ENCODE results near the gene DLG1.

DLG1 gene

DNA sequence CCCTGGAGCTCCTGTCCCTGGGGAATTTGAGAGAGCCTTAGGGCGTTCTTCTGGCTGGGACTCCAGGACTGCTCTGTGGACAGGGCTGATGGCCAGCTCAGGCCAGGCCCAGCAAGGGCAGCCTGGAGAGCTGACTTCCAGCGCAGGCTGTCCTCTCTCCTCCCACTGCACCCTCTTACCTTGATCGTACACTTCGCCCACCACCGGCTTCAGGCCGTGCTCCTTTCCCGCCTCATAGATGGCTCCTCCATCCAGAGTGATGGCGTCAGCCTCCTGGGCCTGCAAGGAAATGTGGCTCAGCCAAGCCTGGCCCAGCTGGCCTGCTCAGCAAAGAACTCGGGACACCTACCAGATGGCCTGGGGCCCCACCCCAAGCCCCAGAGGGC lies 271.9 kb downstream of the DLG1 start:
- no peak for DNase-seq

DNA sequence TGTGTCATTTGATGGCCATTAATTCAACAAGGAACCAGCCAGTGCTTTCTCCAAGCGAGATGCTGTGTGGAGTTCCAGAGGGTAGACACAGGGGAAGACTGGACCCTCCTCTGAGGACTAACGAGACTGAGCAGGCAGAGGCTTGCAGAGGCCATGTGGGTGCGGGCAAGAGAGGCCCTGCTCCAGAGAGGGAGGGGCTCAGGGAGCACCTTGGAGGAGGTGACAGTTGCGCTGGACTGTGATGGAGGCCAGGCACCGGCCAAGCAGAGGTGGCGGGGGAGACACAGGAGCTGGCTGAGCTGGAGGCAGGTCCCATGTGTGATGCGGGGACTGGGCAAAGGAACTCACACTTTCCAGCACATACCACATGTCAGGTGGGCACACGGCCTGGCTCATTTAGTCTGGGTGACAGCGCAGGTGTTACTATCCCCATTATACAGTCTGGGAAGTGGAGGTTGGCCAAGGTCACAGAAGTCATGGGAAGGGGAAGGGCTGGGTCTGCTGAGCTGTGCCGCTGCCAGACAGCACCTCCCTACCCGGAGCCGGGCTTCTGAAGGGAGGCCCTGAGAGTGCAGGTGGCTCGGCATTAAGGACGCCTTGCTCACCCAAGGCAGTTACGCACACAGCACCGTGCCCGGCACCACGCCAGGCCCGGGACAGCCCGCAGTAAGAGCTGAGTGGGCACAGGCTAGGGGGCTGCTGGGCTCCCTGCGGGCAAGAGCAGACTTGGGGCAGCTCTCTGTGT lies 272.5 kb downstream of the DLG1 start:
- DNase-seq: no peak

DNA sequence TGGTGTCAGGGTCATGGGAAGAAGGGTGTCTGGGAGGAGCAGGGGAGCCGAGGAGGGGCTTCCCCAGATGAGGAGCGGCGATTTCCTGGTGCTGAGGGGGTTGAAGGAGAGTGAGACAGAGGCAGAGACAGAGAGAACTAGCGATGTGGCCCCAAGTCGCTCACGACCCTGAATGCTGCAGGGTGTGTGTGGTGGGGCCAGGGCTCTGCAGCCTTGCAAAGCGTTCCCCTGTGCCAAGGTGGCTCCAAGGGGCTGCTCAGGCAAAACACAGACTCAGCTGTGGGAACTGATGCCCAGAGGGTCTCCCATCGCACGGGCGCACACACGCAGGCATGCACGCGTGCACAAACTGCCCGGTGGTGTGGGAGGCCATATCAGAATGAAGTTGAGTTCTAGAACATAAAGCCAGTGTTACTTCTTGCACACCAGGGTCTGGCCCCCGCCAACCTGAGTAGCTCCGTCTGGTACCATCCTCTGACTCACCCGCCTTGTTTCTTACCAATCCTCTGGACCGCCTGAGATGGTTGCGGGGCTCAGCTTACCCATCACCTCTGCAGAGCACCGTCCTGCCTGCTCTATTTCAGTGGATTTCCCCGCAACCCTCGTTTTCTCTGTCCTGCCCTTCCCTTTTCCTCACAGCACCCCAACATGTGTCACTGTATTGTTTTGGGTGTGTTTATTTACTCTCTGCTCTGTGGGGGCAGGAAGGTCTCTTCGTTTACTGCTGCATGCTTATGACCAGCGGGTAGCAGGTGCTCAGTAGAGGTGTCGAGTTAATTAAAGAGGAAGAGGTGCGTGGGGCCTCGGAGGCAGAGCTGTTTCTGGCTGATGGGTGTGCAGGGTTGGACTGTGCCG lies 273.3 kb downstream of the DLG1 start:
- no peak for DNase-seq

GRCh38 chr3:197023998-197024651 lies 274.3 kb downstream of the DLG1 start:
- DNase-seq: no peak

- no peak for DNase-seq
Measured at GRCh38 chr3:197023241-197023997, 275.0 kb downstream of the DLG1 start.

GRCh38 chr3:197022405-197023231 lies 275.8 kb downstream of the DLG1 start:
- DNase-seq: no peak

- DNase-seq: no peak
Measured at GRCh38 chr3:197021729-197022404, 276.5 kb downstream of the DLG1 start.

- no peak for DNase-seq
Measured at GRCh38 chr3:197021231-197021630, 277.2 kb downstream of the DLG1 start.

DNA sequence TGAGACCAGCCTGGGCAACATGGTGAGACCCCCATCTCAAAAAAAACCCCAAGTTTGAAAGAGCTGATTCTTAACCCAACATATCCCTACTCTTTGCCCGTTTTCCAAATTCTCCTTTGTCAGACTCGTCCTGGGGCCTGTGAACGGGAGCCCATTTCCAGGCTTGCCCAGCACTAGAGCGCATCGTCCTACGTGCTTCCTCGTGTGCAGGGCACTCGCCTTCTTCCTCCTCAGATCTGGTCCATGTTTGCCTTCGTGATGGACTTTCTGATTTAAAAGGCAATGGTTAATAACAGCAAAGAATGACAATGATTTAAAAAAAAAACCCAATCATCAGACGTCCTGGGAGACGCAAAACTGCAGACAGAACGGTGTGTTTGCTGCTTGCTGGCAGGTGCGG lies 278.9 kb downstream of the DLG1 start:
- no peak for DNase-seq

DNA sequence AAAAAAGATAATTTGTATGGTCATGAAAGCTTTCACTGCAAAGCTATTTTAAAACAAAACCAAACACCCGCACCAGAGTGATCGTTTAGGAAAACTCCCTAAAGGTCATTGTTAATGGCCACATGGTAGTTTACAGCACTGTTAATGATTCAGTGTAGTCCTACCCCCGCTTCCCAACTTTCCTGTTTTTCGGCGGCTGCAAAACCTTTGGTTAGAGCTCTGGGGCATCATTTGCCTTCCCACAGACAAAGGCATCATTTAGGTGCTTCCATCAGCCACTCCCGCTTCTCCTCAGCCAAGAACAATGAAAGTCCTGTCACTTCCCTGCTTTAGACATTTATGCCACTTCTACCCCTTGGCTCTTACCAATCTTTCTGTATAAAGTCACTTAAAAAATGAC lies 279.4 kb downstream of the DLG1 start:
- DNase-seq: no peak

DNA sequence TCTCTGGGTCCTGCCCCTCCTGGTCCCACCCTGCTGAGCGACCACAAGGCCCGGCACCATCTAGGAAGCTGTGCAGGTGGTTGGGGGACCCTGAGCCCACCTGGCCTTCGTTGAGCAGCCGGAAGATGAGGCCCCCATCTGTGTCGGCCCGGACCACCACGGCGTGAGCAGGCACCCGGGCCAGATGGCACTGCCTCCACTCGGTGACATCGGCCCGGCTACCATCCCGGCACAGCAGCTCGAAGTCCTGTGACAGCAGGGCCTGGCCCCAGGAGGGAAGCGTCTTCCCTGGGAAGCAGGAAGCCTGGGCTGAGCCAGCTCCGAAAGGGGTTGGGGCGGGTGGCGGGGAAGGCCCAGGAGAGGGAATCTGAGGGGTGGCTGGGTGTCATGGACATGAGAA lies 281.4 kb downstream of the DLG1 start:
- no peak for DNase-seq

- no peak for DNase-seq
Measured at GRCh38 chr3:197015790-197016736, 282.3 kb downstream of the DLG1 start.

DNA sequence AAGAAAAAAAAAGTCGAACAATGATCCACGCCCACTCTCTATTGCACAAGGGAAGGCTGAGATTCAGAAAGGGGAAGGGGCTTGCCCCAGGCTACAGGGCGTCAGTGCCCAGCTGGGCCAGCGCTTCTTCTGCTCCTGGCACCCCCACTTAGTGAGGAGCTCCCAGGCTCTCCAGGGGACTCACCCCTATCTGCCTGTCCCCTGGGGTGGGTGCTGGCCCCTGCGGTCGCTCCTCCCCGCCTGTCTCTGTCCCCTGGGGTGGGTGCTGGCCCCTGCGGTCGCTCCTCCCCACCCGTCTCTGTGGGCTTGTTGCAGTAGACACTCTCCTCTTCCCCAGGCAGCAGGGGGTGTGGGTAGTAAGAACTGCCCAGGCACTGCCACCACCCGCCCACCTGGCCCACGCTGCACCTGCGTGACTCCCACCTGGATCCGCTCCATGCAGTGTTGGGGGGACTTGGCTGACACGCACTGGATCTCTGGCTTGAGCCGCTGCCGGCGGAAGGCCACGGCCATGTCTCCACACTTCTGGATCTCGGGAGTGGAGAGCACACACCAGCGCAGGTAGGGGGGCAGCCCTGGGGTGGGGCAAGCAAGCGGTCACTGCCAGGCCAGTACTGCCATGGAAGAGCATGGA lies 283.4 kb downstream of the DLG1 start:
- DNase-seq: no peak

DNA sequence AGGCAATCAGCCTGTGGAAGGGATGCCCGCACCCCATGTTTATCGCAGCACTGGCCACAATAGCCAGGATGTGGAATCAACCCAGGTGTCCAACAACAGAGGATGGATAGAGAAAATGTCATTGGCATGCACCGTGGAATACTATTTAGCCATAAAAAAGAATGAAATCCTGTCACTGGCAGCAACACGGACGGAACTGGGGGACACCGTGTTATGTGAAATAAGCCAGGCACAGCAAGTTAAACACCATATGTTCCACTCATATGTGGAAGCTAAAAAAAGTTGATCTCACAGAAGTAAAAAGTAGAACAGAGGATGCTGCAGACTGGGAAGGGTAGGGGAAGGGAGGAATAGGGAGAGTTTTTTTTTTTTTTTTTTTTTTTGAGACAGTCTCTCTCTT lies 284.4 kb downstream of the DLG1 start:
- DNase-seq: no peak

DNA sequence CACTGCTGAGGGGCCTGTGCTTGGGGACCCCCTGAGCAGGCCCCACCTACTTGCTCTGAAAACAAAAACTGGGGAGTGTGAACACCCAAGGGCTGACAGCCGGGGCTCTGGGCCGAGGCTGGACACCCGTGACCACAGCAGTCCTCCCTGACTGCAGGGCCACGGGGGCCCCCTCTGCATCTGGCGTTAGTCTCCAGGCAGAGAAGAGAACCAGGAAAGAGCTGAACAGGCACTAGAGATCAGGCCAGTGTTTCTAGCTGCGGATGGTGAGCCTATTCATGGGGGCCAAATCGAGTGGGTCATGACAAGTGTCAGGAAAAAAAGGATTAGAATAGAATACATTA lies 285.9 kb downstream of the DLG1 start:
- no peak for DNase-seq

DNA sequence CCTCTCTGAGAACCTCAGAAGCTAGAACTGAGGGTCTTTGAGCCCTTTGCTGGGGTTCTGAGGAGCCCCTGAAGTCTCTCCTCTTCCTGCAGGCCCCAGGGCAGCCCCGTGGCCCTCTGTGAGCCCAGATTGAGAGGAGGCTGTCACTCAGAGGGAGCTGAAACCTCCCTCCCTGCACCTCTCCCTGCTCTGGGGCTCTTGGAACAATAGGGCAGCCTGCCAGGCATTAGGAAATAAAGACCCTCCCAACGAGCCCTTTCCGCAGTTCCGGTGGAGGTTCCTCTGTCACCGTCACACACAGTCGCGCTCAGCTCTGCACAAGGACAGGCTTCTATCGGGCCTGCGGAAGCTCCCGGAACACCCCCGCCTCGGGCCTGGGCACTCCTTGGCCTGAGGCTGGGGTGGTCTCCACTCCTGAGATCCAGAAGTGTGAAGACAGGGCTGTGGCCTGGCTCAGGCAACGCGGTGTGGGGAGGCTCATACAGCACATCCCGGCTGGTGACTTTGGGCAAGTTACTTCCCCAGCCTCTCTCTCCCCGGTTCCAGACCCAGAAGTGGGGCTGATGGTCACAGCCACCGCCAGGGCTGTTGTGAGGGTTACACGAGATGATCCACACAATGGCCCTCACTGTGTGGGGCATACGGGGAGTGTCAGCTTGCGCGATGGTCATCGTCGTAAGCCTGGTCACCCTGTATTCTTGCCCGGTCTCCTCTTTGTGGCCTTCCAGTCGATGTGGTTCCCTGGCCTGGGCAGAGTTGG lies 286.5 kb downstream of the DLG1 start:
- DNase-seq: no peak

DNA sequence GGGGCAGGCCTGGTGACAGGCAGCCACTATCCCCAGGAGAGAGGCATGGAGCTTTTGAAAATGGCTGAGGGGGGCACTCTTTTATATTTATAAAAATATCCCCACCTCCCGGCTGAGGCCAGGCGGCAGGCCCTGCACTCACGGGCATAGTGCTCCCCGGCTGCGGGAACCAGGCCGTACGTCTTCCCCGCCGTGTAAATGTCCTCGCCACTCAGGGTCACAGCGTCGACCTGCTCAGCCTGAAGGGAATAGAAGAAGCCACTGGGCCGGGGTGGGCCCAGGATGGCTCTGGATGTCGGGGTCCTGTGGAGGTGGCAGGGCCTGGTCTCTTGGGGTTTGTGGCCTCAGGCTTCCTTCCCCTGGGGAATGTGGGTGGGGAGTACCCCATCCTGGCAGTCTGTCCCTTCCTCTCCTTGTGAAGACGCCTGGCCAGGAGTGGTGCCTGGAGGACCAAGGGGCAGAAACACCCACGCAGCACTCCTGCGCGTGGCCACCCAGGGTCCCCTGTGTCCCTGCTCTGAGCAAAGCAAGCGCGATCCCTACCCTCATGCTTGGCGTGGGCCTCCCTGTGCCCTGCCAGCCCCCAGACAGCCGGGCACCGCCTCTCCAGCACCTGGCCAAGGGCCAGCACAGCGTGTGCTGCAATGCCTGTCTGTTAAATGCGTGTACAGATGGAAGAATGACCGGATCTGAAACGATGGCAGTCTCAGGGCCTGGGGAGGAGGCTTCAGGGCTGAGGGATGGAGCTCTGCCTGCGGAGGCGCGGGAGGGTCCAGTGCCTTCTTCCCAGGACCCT lies 287.7 kb downstream of the DLG1 start:
- DNase-seq: no peak

DNA sequence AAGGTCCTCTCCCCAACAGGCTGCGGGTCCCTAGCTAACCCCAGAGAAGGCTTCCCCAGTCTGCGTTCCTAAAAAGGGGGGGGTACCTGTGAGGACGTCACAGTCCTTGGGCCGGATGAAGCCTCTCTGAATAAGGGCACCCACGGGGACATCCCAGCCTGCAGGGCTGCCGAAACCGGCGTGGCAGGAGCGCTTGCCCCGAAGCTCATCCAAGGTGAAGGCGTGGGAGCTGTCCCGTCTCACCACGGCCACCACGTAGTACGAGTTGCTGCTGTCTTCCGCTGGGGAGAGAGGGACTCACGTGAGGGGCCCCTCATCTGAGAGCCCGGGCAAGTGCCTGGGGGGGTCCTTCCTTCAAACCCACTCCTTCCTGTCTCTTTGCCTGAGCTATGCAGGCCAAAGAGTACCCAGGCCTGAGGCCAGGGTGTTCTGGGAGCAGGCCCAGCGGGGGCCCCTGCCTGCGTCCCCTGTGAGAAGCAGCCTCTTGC lies 288.8 kb downstream of the DLG1 start:
- no peak for DNase-seq

All from hematopoietic multipotent progenitor cell treated with erythropoietin and hydrocortisone succinate and interleukin-3 and kit ligand, for 6 days (in vitro differentiated cells).